Vagina (tissue), 2 donors: ENCODE data around the gene CFAP46.

ENCODE experiments used
- POLR2AphosphoS5 ChIP-seq, 2 donors: sonication (generic); formaldehyde crosslinking; IDR thresholded peaks; one replicate each; pipeline ENCODE4 v1.9.0; 2017; ENCODE audit warnings: antibody characterized with exemption in 2 of 2, mild to moderate bottlenecking in 2 of 2, low read depth in 1 of 2; ENCODE audit not compliant: insufficient read depth in 1 of 2
- TF ChIP-seq, protein P1 (sequence below), 3 experiments: fragments of 450-650 bp in 2 of 3; fragments of 200-600 bp in 1 of 3; sonication (generic) in 1 of 3; IDR thresholded peaks; one replicate each; pipeline ENCODE4 v1.5.1; 2017 to 2019; ENCODE audit warnings: antibody characterized with exemption in 3 of 3, mild to moderate bottlenecking in 2 of 3, moderate library complexity in 2 of 3

DNA sequence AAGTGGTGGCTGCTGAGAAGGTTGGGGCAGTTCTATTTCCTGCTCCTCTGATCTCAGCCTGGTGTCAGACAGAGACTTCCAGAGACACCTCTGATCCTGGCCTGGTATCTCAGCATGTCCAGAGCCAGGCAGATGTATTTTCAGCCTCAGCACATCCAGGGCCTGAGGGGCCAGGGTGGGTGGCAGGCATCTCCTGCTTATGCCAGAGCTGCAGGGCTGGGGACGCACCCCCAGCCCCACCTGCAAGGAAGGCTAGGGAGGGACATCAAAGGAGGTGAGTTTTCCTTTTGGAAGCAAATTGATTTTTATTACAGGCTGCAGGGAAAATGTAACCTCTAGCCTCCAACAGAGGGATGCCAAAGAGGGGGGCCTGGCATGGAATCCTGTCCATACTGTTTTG is 36.7 kb downstream of the CFAP46 start:
- TF ChIP-seq POLR2AphosphoS5 (IDR thresholded peaks at IDR 0.05; ENCODE audit: insufficient read depth in 1 of 2, low read depth in 1 of 2), result no peak
- TF ChIP-seq, protein P1, sequence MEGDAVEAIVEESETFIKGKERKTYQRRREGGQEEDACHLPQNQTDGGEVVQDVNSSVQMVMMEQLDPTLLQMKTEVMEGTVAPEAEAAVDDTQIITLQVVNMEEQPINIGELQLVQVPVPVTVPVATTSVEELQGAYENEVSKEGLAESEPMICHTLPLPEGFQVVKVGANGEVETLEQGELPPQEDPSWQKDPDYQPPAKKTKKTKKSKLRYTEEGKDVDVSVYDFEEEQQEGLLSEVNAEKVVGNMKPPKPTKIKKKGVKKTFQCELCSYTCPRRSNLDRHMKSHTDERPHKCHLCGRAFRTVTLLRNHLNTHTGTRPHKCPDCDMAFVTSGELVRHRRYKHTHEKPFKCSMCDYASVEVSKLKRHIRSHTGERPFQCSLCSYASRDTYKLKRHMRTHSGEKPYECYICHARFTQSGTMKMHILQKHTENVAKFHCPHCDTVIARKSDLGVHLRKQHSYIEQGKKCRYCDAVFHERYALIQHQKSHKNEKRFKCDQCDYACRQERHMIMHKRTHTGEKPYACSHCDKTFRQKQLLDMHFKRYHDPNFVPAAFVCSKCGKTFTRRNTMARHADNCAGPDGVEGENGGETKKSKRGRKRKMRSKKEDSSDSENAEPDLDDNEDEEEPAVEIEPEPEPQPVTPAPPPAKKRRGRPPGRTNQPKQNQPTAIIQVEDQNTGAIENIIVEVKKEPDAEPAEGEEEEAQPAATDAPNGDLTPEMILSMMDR (IDR thresholded peaks at IDR 0.05), result no peak
